ENCODE measurements around the gene LMAN2. TPM values are rescaled to one million over a fixed set of nuclear protein-coding genes. Genes with fewer than 3 reads are reported as not detected.

The LMAN2 gene
- total RNA-seq, 2 donors from 2014 or later: 119 to 128 TPM

DNA sequence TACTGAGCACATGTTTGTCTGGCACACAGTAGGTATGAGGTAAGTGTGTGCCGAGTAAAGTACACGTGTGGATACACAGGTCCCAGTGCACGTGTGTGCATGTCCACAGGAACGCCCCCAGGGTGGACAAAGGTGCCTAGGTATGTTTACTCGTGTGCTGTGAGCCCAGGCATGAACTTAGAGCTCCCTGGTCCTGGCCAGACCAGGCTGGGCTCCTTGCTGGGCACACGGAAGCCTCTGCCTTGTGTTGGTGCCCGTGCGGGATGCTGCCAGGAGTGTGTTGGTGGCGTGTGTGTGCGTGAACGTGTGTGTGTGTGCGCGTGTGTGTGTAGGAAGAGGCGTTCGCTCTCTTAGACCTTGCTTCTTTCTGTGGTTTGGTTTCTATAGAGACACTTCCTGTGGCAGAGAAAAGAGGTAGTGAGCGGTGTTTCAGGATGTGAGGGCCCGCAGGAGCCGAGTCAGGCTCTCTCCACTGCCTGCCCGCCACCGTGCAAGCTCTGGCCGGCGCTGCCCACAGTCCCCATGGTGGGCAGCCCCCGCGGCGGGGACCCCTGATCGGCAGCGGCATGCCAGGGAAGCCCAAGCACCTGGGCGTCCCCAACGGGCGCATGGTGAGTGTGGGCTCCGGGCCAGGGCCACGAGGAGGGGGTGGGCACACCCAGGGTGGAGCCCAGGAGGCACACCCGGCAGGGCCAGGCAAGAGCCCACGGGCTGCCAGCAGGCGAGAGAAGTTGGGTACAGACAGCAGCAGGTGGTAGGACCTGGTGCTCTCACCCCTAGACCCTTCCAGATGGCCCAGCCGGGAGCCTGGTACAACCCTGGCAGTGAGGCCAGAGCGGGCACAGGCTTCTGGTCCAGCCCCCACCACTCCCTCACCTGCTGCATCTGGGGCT lies 6.2 kb upstream of the LMAN2 start, which contains the start of gene RGS14:
RGS14 (plus strand) TSS at position 466 of the 893 bp plus-strand sequence; CDS start at position 567, 101 bp downstream.
- WGBS, 2 experiments (ENCODE audit: insufficient coverage in 1 of 2, insufficient read length in 1 of 2): 87 to 88% methylated on average over 17 to 37 of the region's 37 CpGs
- DNase-seq: no peak
- Mint-ChIP-seq H3K27ac (no peak within 1 kb of the TSS), H3K9me3 (no peaks in the 10 kb centered on the region), H3K4me3 (no peak within 1 kb of the TSS), H3K27me3 (ENCODE audit: insufficient read depth) (peaks cover 67% of the 10 kb centered on the region), H3K36me3 (ENCODE audit: low read depth) (no peaks in the 10 kb centered on the region), H3K4me1 (peaks cover 5% of the 10 kb centered on the region)
- Histone ChIP-seq H3K9ac (ENCODE audit: extremely low read depth, low read length, poor library complexity, severe bottlenecking) (no peak within 1 kb of the TSS), H3K36me3 (ENCODE audit: control insufficient read depth, insufficient read depth, low read length) (no peaks in the 10 kb centered on the region), H3K9me3 (ENCODE audit: control insufficient read depth, low read length) (no peaks in the 10 kb centered on the region), H3K4me3 (ENCODE audit: low read length) (no peak within 1 kb of the TSS), H3K4me1 (ENCODE audit: control insufficient read depth, insufficient read depth, low read length) (no peaks in the 10 kb centered on the region), H3K27me3 (ENCODE audit: control insufficient read depth, insufficient read depth, low read length, poor library complexity, severe bottlenecking) (peaks cover 29% of the 10 kb centered on the region), H3K27ac (ENCODE audit: low read depth, low read length) (no peak within 1 kb of the TSS)
- TF ChIP-seq, protein P1, sequence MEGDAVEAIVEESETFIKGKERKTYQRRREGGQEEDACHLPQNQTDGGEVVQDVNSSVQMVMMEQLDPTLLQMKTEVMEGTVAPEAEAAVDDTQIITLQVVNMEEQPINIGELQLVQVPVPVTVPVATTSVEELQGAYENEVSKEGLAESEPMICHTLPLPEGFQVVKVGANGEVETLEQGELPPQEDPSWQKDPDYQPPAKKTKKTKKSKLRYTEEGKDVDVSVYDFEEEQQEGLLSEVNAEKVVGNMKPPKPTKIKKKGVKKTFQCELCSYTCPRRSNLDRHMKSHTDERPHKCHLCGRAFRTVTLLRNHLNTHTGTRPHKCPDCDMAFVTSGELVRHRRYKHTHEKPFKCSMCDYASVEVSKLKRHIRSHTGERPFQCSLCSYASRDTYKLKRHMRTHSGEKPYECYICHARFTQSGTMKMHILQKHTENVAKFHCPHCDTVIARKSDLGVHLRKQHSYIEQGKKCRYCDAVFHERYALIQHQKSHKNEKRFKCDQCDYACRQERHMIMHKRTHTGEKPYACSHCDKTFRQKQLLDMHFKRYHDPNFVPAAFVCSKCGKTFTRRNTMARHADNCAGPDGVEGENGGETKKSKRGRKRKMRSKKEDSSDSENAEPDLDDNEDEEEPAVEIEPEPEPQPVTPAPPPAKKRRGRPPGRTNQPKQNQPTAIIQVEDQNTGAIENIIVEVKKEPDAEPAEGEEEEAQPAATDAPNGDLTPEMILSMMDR (conservative IDR thresholded peaks at IDR 0.05): no peak

DNA sequence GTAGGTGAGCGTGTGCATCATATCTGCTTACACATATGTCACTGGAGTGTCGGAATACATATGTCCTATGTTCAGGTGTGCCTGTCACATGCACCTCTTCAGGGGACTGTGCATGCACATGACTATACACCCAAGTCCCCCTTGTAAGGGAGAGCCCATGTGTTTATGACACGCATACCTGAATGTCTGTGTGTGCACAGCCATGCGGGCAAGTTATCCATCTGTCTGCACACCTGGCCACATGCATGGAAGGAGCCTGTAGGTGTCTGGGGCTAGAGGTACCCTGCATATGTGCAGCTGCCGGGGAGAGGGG lies 5.6 kb upstream of the LMAN2 start:
- Mint-ChIP-seq H3K27ac (no peak overlapping the region), H3K36me3 (ENCODE audit: low read depth) (no peaks in the 10 kb centered on the region), H3K4me1 (peaks cover 1% of the 10 kb centered on the region), H3K27me3 (ENCODE audit: insufficient read depth) (peaks cover 63% of the 10 kb centered on the region), H3K4me3 (no peak overlapping the region), H3K9me3 (no peaks in the 10 kb centered on the region)
- Histone ChIP-seq H3K27ac (ENCODE audit: low read depth, low read length) (no peak overlapping the region), H3K4me3 (ENCODE audit: low read length) (no peak overlapping the region), H3K4me1 (ENCODE audit: control insufficient read depth, insufficient read depth, low read length) (no peaks in the 10 kb centered on the region), H3K36me3 (ENCODE audit: control insufficient read depth, insufficient read depth, low read length) (no peaks in the 10 kb centered on the region), H3K27me3 (ENCODE audit: control insufficient read depth, insufficient read depth, low read length, poor library complexity, severe bottlenecking) (peaks cover 24% of the 10 kb centered on the region), H3K9ac (ENCODE audit: extremely low read depth, low read length, poor library complexity, severe bottlenecking) (no peak overlapping the region), H3K9me3 (ENCODE audit: control insufficient read depth, low read length) (no peaks in the 10 kb centered on the region)
- DNase-seq: no peak
- 94 to 96% methylated on average over 3 to 5 of the region's 5 CpGs for WGBS, 2 experiments (ENCODE audit: insufficient coverage in 1 of 2, insufficient read length in 1 of 2)
- TF ChIP-seq, protein P1 (conservative IDR thresholded peaks at IDR 0.05): no peak

DNA sequence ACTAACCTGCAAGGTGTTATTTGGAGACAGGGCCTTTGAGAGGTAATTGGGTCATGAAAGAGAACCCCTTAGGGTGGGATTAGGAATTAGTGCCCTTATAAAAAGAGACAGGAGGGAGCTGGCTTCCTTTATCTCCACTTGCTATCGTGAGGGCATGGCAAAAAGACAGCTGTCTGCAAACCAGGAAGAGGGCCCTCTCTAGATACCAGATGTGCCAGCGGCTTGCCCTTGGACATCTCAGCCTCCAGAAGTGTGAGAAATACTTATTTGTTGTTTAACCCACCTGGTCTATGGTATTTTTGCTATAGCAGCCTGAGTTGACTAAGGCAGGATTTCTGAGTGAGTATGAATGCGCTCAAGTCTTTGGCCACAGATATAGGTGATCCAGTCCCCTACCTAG lies 5.3 kb upstream of the LMAN2 start:
- H3K27me3 Mint-ChIP-seq (ENCODE audit: insufficient read depth): peaks cover 60% of the 10 kb centered on the region
- H3K9me3 ChIP-seq (ENCODE audit: control insufficient read depth, low read length): no peaks in the 10 kb centered on the region
- no peaks in the 10 kb centered on the region for H3K36me3 ChIP-seq (ENCODE audit: control insufficient read depth, insufficient read depth, low read length)
- H3K36me3 Mint-ChIP-seq (ENCODE audit: low read depth): no peaks in the 10 kb centered on the region
- DNase-seq: no peak
- no peaks in the 10 kb centered on the region for H3K9me3 Mint-ChIP-seq
- 84 to 90% methylated on average over 2 to 3 of the region's 3 CpGs for WGBS, 2 experiments (ENCODE audit: insufficient coverage in 1 of 2, insufficient read length in 1 of 2)
- no peak overlapping the region for H3K27ac Mint-ChIP-seq
- H3K4me1 Mint-ChIP-seq: no peaks in the 10 kb centered on the region
- H3K4me1 ChIP-seq (ENCODE audit: control insufficient read depth, insufficient read depth, low read length): no peaks in the 10 kb centered on the region
- H3K27me3 ChIP-seq (ENCODE audit: control insufficient read depth, insufficient read depth, low read length, poor library complexity, severe bottlenecking): peaks cover 20% of the 10 kb centered on the region
- H3K27ac ChIP-seq (ENCODE audit: low read depth, low read length): no peak overlapping the region
- no peak overlapping the region for H3K4me3 Mint-ChIP-seq
- H3K4me3 ChIP-seq (ENCODE audit: low read length): no peak overlapping the region
- TF ChIP-seq, protein P1 (conservative IDR thresholded peaks at IDR 0.05): no peak
- H3K9ac ChIP-seq (ENCODE audit: extremely low read depth, low read length, poor library complexity, severe bottlenecking): no peak overlapping the region

All from endodermal cell (in vitro differentiated cells).